ENCODE measurements around the gene TNFRSF1B.
"Not testable (repeated sequence)": the region's sequence is repeated elsewhere in the genome, so short reads cannot be mapped to it uniquely, and the experiment has no call there.

The TNFRSF1B gene

DNA sequence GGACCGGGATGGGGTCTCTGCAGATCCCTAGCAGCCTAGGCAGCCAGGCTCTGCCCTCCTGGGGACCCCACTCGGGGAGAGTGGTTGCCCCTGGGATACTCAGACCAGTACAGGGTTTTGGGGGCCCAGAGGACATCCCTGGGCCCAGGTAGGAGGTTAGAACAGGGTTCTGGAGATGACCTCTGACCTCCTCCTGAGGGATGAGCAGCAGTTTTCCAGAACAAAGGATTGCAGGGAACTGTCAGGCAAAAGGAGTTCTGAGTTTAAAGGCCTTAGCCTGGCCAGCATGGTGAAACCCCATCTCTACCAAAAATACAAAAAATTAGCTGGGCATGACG, 42.7 kb downstream of the TNFRSF1B start:
- no peak for DNase-seq (ENCODE audit: low read depth in 2 of 3, low spot score in 1 of 3)

DNA sequence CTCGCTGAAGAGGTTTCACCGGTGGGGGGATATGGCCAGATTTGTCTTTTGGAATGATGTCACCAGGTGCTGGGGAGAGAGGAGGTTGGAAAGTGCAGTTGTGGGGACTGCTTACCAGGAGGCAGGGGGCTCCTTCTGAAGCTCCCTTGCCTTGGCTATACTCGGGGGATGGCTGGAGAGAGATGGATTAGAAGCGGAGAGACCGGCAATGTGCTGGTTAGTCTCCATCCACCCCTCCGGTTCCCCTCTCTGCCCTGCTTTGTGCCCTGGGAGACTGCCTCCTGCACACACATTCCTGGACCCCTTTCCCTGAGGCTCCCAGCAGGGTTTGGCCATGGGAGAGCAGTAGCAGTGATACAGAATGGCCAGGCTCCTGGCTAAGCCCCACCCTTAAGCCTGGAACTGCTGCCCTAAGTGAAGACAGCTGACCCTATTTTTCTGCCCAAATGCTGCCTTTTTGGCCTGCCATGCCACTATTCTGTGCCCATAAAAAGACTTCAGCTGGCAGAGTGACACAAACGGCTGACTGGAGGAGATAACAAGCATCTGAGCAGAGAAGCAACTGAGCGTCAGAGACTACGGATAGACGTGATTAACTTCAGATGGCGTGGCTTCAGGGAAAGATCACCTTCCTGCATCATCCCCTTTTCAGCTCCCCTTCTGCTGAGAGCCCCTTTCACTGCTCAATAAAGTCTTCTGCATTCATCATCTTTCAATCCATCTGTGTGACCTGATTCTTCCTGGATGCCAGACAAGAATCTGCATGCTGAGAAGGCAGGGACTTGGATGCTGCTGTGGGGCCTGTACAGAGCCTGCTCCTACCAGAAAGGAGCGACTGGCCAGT, 48.5 kb downstream of the TNFRSF1B start:
- DNase-seq (ENCODE audit: low read depth in 2 of 3, low spot score in 1 of 3) = no peak

DNA sequence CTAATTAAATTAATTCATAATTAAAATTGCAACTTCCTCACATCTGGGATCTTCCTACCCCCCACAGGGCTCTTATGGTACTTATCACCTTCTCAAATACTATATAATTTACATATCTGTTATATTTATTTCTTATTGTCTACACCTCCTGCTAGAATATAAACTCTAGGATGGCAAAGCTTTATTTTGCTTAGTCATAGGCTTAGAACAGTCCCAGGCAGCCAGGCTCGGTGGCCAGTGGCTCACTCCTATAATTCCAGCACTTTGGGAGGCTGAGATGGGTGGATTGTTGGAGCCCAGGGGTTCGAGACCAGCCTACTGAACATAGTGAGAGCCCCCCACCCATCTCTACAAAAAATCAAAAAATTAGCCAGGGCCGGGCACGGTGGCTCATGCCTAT, 53.0 kb downstream of the TNFRSF1B start:
- no peak for DNase-seq (ENCODE audit: low read depth in 2 of 3, low spot score in 1 of 3)

DNA sequence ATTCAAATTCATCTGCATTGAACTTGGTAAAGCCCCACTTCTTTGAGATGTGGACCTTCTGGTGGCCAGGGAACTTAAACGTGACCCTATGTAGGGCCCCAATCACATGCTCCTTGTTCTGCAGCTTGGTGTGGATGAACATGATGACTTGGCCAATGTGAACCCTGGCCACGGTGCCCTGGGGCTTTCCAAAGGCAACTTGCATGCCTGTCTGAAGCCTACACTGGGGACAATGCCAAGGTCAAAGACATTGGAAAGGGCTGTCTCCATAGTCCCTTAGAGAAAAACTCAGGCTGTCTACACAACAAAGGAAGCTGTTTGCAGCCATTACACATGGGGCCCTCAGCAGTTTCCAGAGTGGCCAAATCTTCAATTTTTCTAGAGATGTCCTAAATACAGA, 54.1 kb downstream of the TNFRSF1B start:
- no peak for DNase-seq (ENCODE audit: low read depth in 2 of 3, low spot score in 1 of 3)

DNA sequence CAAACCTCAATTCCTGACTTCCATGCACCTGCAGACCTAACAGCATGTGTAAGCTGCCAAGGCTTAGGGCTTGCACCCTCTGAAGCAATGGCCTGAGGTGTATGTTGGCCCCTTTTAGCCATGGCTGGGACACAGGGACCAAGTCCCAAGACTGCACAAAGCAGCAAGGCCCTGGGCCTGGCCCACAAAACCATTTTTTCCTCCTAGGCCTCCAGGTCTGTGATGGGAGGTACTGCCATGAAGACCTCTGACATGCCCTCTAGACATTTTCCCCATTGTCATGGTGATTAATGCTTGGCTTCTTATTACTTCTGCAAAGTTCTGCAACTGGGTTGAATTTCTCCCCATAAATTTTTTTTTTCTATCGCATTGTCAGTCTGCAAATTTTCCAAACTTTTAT, 55.9 kb downstream of the TNFRSF1B start:
- DNase-seq (ENCODE audit: low read depth in 2 of 3, low spot score in 1 of 3) = not testable (repeated sequence)

DNA sequence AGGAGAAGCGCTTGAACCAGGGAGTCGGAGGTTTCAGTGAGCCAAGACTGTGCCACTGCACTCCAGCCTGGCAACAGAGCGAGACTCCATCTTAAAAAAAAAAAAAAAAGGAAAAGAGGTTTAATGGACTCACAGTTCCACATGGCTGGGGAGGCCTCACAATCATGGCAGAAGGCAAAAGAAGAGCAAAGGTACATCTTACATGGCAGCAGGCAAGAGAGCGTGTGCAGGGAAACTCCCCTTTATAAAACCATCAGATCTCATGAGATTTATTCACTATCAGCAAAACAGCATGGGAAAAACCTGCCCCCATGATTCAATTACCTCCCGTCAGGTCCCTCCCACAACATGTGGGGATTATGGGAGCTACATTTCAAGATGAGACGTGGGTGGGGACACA, 57.3 kb downstream of the TNFRSF1B start:
- DNase-seq (ENCODE audit: low read depth in 2 of 3, low spot score in 1 of 3) = not testable (repeated sequence)

DNA sequence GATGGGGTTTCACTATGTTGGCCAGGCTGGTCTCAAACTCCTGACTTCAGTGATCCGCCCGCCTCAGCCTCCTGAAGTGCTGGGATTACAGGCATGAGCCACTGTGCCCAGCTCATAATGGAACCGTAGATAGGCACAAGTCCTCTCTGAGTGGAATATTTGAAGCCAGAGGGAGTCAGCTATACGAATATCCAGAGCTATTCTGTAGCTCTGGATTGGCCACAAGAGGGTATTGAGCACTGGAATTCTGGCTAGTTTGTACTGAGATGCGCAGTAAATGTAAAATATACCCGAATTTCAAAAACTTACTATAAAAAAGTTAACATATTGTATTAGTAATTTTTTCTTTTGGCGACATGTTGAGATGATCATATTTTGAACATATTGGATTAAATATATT, 62.2 kb downstream of the TNFRSF1B start:
- DNase-seq (ENCODE audit: low read depth in 2 of 3, low spot score in 1 of 3) = no peak

DNA sequence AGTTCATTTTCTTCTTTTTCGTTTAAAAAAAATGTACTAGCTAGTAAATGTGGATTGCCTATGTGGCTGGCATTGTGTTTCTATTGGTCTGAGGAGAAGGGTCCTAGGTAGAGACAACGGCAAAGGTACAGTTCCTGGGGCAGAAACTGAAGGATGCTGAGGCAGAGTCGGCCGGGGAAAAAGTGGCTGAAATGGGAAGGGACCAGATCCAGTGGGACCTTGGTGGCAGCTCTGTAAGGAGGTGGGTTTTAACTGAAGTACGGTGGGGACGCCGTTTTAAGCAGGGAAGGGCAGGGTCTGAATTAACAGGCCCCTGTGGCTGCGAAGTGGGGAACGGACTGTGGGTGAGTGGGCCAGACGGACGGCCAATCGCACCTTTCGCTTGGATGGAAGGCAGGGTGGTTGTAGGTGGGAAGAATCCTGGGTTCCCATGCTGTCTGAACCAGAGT, 62.6 kb downstream of the TNFRSF1B start:
- no peak for DNase-seq (ENCODE audit: low read depth in 2 of 3, low spot score in 1 of 3)

DNA sequence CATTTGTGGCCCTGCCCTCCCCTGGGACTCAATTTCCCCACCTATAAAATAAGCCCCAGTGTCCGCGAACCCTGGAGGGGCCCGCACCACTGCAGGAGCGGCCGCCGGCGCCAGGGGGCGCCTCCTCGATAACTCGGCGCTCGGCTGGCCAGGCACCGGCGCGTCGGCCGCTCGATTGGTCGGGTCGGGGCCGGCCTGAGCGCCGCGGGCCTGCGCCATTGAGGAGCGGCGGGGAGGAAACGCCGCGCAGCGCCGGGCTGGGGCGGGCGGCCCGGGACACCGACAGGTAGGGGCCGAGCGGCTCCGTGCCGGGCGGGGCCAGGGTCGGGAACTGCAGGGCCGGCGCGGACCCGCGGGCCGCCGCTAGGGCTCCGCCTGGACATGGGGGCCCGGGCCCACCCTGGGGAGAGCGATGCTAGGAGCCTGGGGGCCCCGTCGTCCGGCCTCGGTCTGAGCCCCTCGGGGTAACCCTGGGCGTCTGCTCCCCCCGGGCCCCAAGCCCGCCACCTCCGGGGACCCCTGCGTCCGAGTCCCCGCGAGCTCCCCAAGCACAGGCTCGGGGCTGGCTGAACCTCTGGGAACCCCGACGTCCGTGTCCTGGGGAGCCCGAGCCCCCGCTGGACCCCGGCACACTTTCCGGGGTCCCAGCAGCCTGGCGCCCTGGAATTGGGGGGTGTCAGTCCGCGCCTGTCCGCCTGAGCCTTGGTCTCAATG, 63.2 kb downstream of the TNFRSF1B start, which contains the start of gene VPS13D:
VPS13D (plus strand) TSS at position 196 of the 714 bp plus-strand sequence. CDS start 4,237 bp downstream, outside the sequence.
- peak; percentile 66 to 82 (median 80) for DNase-seq (ENCODE audit: low read depth in 2 of 3, low spot score in 1 of 3)

DNA sequence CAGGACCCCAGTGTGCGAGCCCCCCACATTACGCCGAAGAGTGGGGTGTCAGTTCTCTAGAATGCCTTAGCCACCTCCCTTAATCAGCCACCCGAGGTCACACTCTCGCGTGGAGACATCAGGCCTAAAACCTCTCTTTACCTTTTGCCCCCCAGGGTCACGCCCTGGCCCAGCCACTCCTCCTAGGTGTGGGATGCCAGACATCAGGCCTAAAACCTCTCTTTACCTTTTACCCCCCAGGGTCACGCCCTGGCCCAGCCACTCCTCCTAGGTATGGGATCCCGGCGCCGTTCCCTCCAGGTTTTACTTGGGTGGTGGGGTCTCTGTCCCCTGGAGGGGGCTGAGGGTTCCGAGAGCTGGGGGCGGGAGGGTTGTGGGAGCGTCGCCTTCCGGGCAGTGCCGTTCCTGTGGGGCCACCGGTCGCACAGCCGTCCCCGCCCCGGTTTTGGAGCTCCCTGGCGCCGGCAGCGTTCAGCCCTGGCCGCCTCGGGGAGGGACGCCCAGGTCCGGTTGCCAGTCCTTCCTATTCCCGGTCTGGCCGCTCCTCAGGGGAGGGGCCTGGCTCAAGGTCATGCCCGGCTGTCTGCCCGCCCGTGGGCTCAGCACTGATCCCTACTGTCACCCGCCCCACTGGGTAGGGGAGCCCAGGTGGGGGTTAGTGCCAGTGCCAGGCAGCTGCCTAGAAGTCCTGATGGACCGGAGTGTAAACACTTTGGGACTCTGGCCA, 63.9 kb downstream of the TNFRSF1B start:
- no peak for DNase-seq (ENCODE audit: low read depth in 2 of 3, low spot score in 1 of 3)

DNA sequence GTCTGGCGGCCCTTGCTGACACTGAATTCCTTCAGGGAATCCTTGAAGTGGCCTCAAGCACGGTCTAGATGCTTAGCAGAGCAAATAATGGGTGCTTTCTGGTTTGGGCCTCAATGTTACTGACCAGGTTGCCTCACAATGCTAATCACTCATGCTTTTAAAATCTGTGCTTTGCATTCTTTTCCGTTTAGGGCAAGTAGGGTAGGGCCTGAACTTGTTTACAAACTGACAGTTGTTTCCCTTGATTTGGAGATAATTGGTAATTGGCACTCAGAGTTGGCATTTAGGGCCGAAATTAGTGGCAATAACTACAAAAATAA, 64.4 kb downstream of the TNFRSF1B start:
- DNase-seq (ENCODE audit: low read depth in 2 of 3, low spot score in 1 of 3) = no peak

DNA sequence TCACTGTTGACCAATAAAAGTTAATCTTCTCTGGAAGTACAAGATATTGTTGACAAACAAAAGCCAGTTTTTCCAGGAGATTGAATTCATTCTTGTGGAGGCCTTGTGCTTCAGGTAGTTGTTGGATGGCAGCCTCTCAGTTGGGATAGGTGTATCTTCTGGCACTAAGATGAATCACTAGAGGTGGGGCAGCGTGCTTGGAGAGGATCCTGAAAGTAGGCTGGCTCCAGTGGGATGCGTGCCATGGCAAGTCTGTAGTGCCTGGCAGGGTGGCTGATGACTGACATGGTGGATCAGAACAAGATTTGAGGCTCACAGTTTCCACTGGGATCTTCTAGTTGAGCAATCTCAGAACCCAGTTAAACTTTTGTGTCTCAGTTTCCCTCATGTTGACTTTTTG, 65.4 kb downstream of the TNFRSF1B start:
- no peak for DNase-seq (ENCODE audit: low read depth in 2 of 3, low spot score in 1 of 3)

DNA sequence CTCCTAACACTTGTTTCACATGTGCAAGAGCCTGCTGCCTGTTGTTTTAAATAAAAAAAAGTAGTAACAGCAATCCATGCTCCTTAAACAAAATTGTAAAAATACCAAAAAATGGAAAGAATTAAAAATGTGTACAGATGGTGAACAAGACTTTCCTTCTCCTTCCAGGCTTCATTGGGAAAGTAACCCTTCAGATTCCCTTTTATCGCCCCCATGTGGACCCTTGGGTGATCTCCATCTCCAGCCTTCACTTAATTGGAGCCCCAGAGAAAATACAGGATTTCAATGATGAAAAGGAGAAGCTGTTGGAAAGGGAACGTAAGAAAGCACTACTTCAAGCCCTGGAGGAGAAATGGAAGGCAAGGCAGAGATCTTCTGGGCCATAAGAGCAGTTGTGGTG, 77.3 kb downstream of the TNFRSF1B start:
- no peak for DNase-seq (ENCODE audit: low read depth in 2 of 3, low spot score in 1 of 3)

DNA sequence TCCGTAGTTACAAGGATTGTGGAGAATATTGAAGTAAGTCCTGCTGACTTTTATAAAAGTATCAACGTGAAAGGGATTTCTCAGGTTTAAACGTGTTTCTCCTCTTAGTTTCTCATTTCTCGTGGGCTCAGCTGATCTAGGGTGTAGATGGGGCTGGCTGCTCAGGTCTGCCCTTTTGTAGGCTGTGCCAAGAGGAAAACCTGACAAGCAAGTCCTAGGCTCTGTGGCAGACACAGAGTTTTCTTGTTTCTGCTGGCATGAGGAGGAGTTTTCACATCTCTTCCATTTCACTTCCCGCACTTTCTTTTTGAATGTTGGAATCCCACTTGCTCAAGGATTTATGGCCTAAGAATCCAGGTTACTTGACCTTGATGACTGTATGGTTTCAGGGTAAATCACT, 77.8 kb downstream of the TNFRSF1B start:
- DNase-seq (ENCODE audit: low read depth in 2 of 3, low spot score in 1 of 3) = no peak

DNA sequence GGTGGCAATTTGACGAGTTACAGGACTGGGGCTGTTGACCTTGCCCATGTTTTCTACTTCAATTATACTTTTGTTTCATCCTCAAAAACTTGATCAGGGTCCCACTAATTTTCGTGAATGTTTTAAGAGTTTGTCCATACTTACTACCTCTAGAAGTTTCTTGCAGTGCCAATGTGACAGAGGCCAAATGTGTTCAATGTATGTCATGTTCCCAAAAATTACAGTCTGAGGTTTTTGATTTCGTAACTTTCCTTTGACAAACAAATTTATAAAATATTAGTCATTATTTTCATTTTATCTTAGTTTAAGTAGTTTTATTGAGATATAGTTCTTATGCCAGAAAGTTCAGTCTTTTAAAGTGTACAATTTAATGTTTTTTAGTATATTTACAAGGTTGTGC, 78.3 kb downstream of the TNFRSF1B start:
- no peak for DNase-seq (ENCODE audit: low read depth in 2 of 3, low spot score in 1 of 3)

DNA sequence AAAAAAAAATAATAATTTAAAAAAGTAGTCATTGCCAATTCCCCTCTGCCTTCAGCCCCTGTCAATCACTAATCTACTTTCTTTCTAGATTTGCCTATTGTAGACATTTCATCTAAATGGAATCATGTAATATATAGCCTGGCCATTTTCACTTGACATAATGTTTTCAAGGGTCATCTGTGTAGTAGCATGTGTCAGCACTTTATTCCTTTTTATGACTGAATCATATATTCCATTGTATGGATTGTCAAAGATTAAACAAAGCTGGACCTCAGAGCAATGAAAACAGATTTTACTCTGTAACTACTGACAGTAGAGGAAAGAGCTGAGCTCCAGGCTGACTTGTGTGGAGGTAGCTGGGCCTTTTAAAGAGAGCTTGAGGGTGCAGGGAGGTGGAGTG, 78.9 kb downstream of the TNFRSF1B start:
- no peak for DNase-seq (ENCODE audit: low read depth in 2 of 3, low spot score in 1 of 3)

DNA sequence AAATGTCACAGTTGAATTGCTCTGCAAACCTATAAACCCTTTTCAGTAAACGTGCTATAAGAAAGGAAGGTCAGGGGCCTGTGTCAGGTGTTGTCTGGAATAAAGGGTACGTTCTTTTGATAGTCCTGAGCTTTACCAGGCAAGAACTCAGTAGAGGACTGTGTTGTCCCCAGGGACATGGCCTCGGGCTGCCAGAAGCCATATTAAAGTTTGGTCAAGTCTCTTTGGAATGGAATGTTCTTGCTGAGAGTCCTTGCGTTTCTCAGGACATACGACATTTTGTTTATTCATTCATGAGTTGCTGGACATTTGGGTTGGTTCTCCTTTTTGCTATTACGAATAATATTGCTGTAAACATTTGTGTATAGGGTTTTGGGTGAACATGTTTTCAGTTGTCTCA, 79.8 kb downstream of the TNFRSF1B start:
- DNase-seq (ENCODE audit: low read depth in 2 of 3, low spot score in 1 of 3) = no peak

DNA sequence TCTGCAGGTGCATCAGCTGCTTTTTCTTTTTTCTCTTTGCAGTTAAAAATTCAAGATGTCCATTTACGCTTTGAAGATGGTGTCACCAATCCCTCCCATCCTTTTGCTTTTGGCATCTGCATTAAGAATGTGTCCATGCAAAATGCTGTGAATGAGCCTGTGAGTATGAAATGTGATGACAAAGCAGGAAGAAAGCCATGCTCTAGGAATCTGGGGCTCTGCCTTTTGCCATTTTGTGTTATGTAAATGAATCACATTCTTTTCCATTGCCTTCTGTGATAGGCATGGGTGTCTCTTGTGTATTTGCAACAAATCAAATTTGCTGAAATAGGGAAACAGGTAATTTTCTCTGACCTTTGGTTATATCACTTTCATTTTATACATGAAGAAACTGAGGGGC, 82.4 kb downstream of the TNFRSF1B start:
- DNase-seq (ENCODE audit: low read depth in 2 of 3, low spot score in 1 of 3) = no peak

DNA sequence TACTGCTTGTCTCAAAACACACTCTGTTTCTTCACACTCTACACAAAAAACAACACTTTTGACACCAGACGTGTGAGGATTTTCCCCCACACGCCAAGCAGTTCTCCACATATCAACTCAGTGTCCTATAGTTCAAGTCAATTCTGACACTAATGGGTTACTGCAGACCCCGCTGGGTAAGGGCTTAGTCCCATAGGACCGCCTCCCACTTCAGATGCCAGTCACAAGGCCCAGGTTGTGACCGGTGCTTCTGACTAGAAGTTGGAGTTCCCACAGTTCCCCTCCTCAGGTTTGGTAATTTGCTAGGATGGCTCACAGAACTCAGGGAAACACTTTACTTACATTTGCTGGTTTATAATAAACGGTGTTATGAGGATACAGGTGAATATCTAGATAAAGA, 83.0 kb downstream of the TNFRSF1B start:
- DNase-seq (ENCODE audit: low read depth in 2 of 3, low spot score in 1 of 3) = no peak

DNA sequence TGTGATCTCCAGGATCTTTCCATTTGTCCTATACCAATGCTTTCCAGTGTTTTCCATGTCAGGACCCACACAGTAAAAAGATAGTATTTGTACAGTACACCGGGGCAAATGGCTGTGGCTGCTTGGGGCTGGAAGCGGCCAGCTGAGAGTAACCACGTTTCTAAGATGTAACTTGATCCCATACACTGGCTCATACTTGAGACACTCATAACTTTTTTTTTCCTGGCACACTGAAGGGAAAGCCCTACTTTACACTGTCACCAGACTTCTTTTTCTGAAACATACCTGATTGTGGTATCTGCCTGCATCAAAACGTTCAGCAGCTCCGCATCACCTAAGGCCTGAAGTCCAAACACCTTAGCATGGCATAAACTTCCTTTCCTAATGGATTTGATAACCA, 84.7 kb downstream of the TNFRSF1B start:
- DNase-seq (ENCODE audit: low read depth in 2 of 3, low spot score in 1 of 3) = no peak

DNA sequence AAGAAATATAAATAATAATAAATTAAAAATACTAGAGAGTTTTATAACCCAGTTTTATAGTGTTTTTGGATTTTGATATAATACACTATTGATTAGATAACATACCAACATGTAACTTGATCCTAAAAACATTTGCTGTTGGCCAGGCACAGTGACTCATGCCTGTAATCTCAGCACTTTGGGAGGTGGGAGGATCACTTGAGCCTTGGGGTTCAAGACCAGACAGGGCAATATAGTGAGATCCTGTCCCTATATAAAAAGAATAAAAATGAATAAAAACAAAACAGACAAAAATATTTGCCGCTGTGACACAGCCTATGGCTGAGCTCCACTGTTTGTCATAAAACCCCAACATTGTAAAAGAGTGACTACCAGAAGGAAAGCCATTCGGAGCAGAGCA, 89.1 kb downstream of the TNFRSF1B start:
- no peak for DNase-seq (ENCODE audit: low read depth in 2 of 3, low spot score in 1 of 3)

DNA sequence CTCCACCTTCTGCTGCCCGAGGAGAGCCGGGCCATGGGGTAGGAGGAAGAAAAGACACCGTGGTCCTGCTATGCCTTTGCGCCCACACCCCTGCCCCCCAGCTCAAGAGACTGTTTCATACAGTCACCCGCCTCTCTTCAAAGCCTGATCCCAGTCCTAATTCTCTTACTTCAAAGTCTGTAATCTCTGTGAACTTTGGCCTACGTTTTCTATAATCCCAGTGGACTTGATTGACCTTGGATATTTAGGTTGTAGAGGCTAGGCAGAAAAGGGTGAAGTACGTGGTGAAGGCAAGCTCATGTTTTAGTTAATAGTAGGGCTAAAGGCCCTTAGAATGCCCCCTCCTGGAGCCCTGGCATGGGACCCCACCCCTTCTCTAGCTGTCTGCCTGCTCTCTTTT, 91.5 kb downstream of the TNFRSF1B start:
- no peak for DNase-seq (ENCODE audit: low read depth in 2 of 3, low spot score in 1 of 3)

Data from stimulated activated CD4-positive, alpha-beta T cell treated with anti-CD3 and anti-CD28 coated beads, Interleukin-12 subunit alpha, Interleukin-12 subunit beta, amount 100 ng/mL, for 48 hours (primary cell).